Endodermal cell (in vitro differentiated cells): ENCODE results near the gene BCL2L11. TPM values are rescaled to one million over a fixed set of nuclear protein-coding genes. Genes with fewer than 3 reads are reported as not detected.

Experiments used
- DNase-seq: peaks from one replicate; pipeline ENCODE4 v3.0.0-alpha.2; 2017
- H3K27ac ChIP-seq: 2 replicates; pipeline ENCODE4 v1.5.1; 2013; ENCODE audit warnings: mild to moderate bottlenecking, low read depth, low read length, moderate library complexity
- H3K27me3 ChIP-seq: 2 replicates; pipeline ENCODE4 v1.6.1; 2013; ENCODE audit warnings: mild to moderate bottlenecking, low read length, moderate library complexity; ENCODE audit not compliant: insufficient read depth, control insufficient read depth, poor library complexity, severe bottlenecking
- H3K36me3 ChIP-seq: 2 replicates; pipeline ENCODE4 v1.7.0; 2013; ENCODE audit warnings: mild to moderate bottlenecking, low read length, moderate library complexity; ENCODE audit not compliant: control insufficient read depth, insufficient read depth
- H3K4me1 ChIP-seq: one replicate; pipeline ENCODE4 v1.7.0; 2013; ENCODE audit warnings: low read length; ENCODE audit not compliant: control insufficient read depth, insufficient read depth
- H3K4me3 ChIP-seq: 2 replicates; pipeline ENCODE4 v1.5.1; 2013; ENCODE audit warnings: mild to moderate bottlenecking, low read length, moderate library complexity
- H3K9ac ChIP-seq: 2 replicates; pipeline ENCODE4 v1.6.1; 2013; ENCODE audit warnings: mild to moderate bottlenecking, low read length, moderate library complexity; ENCODE audit not compliant: poor library complexity, severe bottlenecking; ENCODE audit errors: extremely low read depth
- H3K9me3 ChIP-seq: 2 replicates; pipeline ENCODE4 v1.6.1; 2013; ENCODE audit warnings: mild to moderate bottlenecking, low read length, moderate library complexity; ENCODE audit not compliant: control insufficient read depth
- H3K27ac Mint-ChIP-seq: 2 replicates; pipeline ENCODE4 v1.8.0; 2020; ENCODE audit warnings: mixed read lengths
- H3K27me3 Mint-ChIP-seq: 2 replicates; pipeline ENCODE4 v1.8.0; 2021; ENCODE audit warnings: mild to moderate bottlenecking, mixed read lengths; ENCODE audit not compliant: insufficient read depth
- H3K36me3 Mint-ChIP-seq: 2 replicates; pipeline ENCODE4 v1.8.0; 2020; ENCODE audit warnings: low read depth, mixed read lengths
- H3K4me1 Mint-ChIP-seq: 2 replicates; pipeline ENCODE4 v1.8.0; 2020; ENCODE audit warnings: mixed read lengths
- H3K4me3 Mint-ChIP-seq: 2 replicates; pipeline ENCODE4 v1.8.0; 2020; ENCODE audit warnings: mild to moderate bottlenecking, moderate library complexity, mixed read lengths
- H3K9me3 Mint-ChIP-seq: 2 replicates; pipeline ENCODE4 v1.8.0; 2020; ENCODE audit warnings: mild to moderate bottlenecking, mixed read lengths
- CTCF ChIP-seq: fragments of 200-600 bp; sonication (generic); conservative IDR thresholded peaks from 2 replicates; pipeline ENCODE4 v1.5.0; 2021; ENCODE audit warnings: antibody characterized with exemption, mild to moderate bottlenecking
- WGBS, 2 experiments: methylation state at CpG; one replicate each; pipeline versions ENCODE4 v1.1.5 to v1.1.7; 2013; ENCODE audit warnings: missing lambda C conversion rate in 2 of 2, mixed read lengths in 1 of 2; ENCODE audit not compliant: insufficient coverage in 1 of 2, insufficient read length in 1 of 2; 5-methylcytosine and 5-hydroxymethylcytosine counted together
- total RNA-seq, 2 donors: library from RNA; stranded (reverse); fragmentation: NEBNext Ultra II Directional in 1 of 2; extraction: Animal tissue kit (Norgen Biotek cat#: 25700) in 1 of 2; gene quantifications; 2 replicates in 1 of 2; 3 replicates in 1 of 2; pipeline ENCODE4 v1.2.1, GENCODE V29; 2021

The BCL2L11 gene
- total RNA-seq, 2 donors from 2014 or later: 16.7 to 21.0 TPM

GRCh38 chr2:111178730-111179405, 58.2 kb downstream of the BCL2L11 start:
- 86 to 92% methylated on average over 4 to 5 of the region's 5 CpGs for WGBS, 2 experiments
- H3K9me3 ChIP-seq: no peaks in the 10 kb centered on the region
- H3K9ac ChIP-seq: no peak overlapping the region
- peak; percentile 39 for DNase-seq
- Mint-ChIP-seq H3K27me3 (peaks cover 3% of the 10 kb centered on the region), H3K9me3 (no peaks in the 10 kb centered on the region), H3K36me3 (no peaks in the 10 kb centered on the region), H3K27ac (no peak overlapping the region), H3K4me1 (peaks cover 6% of the 10 kb centered on the region), H3K4me3 (no peak overlapping the region)
- H3K27ac ChIP-seq: no peak overlapping the region
- no peaks in the 10 kb centered on the region for H3K36me3 ChIP-seq
- TF ChIP-seq CTCF: no peak
- peaks cover 7% of the 10 kb centered on the region for H3K4me1 ChIP-seq
- H3K4me3 ChIP-seq: no peak overlapping the region
- no peaks in the 10 kb centered on the region for H3K27me3 ChIP-seq

DNA sequence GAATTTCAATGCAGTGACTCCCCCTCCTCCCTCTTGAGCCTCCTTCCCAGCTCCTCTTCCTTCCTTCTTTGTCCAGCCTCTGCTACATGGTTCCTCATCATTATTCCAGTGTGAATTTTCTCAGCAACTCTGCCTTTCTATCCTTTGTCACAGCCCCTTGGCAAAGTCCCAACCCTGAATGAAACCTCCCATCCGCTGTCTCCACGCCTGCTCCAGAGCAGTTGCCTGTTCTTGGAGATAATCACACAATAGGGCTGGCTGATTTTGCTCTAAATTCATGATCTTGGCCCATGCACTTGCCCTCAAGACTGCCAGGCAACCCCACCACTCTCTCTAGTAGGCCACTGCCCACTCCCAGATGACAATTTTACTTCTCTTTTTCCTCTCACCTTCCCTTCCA, 61.4 kb downstream of the BCL2L11 start:
- no peak overlapping the region for H3K4me3 Mint-ChIP-seq
- no peak overlapping the region for H3K4me3 ChIP-seq
- no peaks in the 10 kb centered on the region for H3K36me3 Mint-ChIP-seq
- H3K27me3 ChIP-seq: no peaks in the 10 kb centered on the region
- no peak overlapping the region for H3K9ac ChIP-seq
- WGBS, 2 experiments: 97 to 100% methylated on average over 2 of the region's 2 CpGs
- no peaks in the 10 kb centered on the region for H3K9me3 ChIP-seq
- TF ChIP-seq CTCF: no peak
- H3K27ac ChIP-seq: no peak overlapping the region
- no peaks in the 10 kb centered on the region for H3K9me3 Mint-ChIP-seq
- H3K27me3 Mint-ChIP-seq: no peaks in the 10 kb centered on the region
- no peak overlapping the region for H3K27ac Mint-ChIP-seq
- DNase-seq: peak; percentile 12
- peaks cover 22% of the 10 kb centered on the region for H3K4me1 Mint-ChIP-seq
- H3K4me1 ChIP-seq: peaks cover 7% of the 10 kb centered on the region
- no peaks in the 10 kb centered on the region for H3K36me3 ChIP-seq

DNA sequence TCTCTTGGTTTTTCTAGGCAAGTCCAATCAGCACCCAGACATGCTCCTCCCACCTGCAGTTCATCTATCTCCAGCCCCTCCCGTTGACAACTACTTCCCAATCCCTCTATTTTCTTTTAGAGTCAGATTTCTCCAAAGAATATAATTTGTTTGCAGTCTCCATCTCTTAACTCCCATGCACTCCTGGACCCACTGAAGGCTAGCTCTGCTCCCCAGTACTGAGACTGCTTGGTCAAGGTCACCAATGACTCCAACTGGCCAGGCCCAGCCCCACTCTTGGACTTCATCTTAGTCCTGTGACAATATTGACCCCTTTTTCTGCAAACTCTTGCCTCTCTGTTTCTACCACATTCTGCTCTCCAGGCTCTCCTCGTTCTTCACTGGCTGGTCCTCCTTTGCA, 62.0 kb downstream of the BCL2L11 start:
- H3K27me3 Mint-ChIP-seq: no peaks in the 10 kb centered on the region
- no peak overlapping the region for H3K4me3 ChIP-seq
- no peak overlapping the region for H3K4me3 Mint-ChIP-seq
- no peaks in the 10 kb centered on the region for H3K27me3 ChIP-seq
- TF ChIP-seq CTCF: no peak
- H3K27ac ChIP-seq: no peak overlapping the region
- WGBS, 2 experiments: 89 to 95% methylated on average over 2 of the region's 2 CpGs
- H3K9me3 Mint-ChIP-seq: no peaks in the 10 kb centered on the region
- no peaks in the 10 kb centered on the region for H3K36me3 ChIP-seq
- H3K36me3 Mint-ChIP-seq: no peaks in the 10 kb centered on the region
- H3K4me1 ChIP-seq: peaks cover 7% of the 10 kb centered on the region
- no peak overlapping the region for H3K27ac Mint-ChIP-seq
- peaks cover 22% of the 10 kb centered on the region for H3K4me1 Mint-ChIP-seq
- H3K9ac ChIP-seq: no peak overlapping the region
- peak; percentile 17 for DNase-seq
- H3K9me3 ChIP-seq: no peaks in the 10 kb centered on the region
